Smooth muscle cell (in vitro differentiated cells): ENCODE results near the gene IAH1. TPM values are rescaled to one million over a fixed set of nuclear protein-coding genes. Genes with fewer than 3 reads are reported as not detected.

ENCODE experiments used
- DNase-seq: peaks from one replicate; lab custom pipeline; 2025; ENCODE audit not compliant: unreplicated experiment; lab: John Stamatoyannopoulos, UW
- H2AFZ ChIP-seq: fragments of 200-600 bp; sonication (generic); 2 replicates; pipeline ENCODE4 v1.6.0; 2016; ENCODE audit warnings: antibody characterized with exemption, low read depth, mild to moderate bottlenecking
- H3F3A ChIP-seq: fragments of 200-600 bp; sonication (generic); 2 replicates; pipeline ENCODE4 v1.6.0; 2017; ENCODE audit warnings: antibody characterized with exemption, low read depth
- H3K27ac ChIP-seq: fragments of 200-600 bp; sonication (generic); 2 replicates; pipeline ENCODE4 v1.5.1; 2016; ENCODE audit warnings: low read depth, mild to moderate bottlenecking
- H3K27me3 ChIP-seq: fragments of 200-600 bp; sonication (generic); 2 replicates; pipeline ENCODE4 v1.6.1; 2016; ENCODE audit warnings: low read depth, mild to moderate bottlenecking
- H3K36me3 ChIP-seq: fragments of 200-600 bp; sonication (generic); 2 replicates; pipeline ENCODE4 v1.5.1; 2016; ENCODE audit warnings: low read depth
- H3K4me1 ChIP-seq: fragments of 200-600 bp; sonication (generic); 2 replicates; pipeline ENCODE4 v1.5.1; 2016; ENCODE audit warnings: low read depth
- H3K4me2 ChIP-seq: fragments of 200-600 bp; sonication (generic); 2 replicates; pipeline ENCODE4 v1.6.0; 2016; ENCODE audit warnings: mild to moderate bottlenecking
- H3K4me3 ChIP-seq: fragments of 200-600 bp; sonication (generic); 2 replicates; pipeline ENCODE4 v1.5.1; 2016; ENCODE audit warnings: mild to moderate bottlenecking
- H3K79me2 ChIP-seq: fragments of 200-600 bp; sonication (generic); 2 replicates; pipeline ENCODE4 v1.6.0; 2016; ENCODE audit warnings: low read depth, mild to moderate bottlenecking
- H3K9ac ChIP-seq: fragments of 200-600 bp; sonication (generic); 2 replicates; pipeline ENCODE4 v1.6.0; 2016; ENCODE audit warnings: low read depth
- H3K9me3 ChIP-seq: fragments of 200-600 bp; sonication (generic); replicated peaks from 2 replicates; pipeline ENCODE4 v1.5.1; 2016; ENCODE audit warnings: low read depth
- H4K20me1 ChIP-seq: fragments of 200-600 bp; sonication (generic); 2 replicates; pipeline ENCODE4 v1.6.0; 2016; ENCODE audit warnings: low read depth
- CTCF ChIP-seq: fragments of 200-600 bp; sonication (generic); IDR thresholded peaks from 2 replicates; pipeline ENCODE4 v1.5.1; 2017; ENCODE audit warnings: borderline replicate concordance, mild to moderate bottlenecking, antibody characterized with exemption; ENCODE audit not compliant: insufficient read depth, poor library complexity, severe bottlenecking
- WGBS: methylation state at CpG from one replicate; pipeline ENCODE4 v1.1.7; 2016; ENCODE audit warnings: low lambda C conversion rate; 5-methylcytosine and 5-hydroxymethylcytosine counted together
- polyA plus RNA-seq: library from polyadenylated mRNA; unstranded; fragments of >200 nt; fragmentation: Nextera tagmentation; extraction: Ambion mirVana; gene quantifications from 2 replicates; pipeline ENCODE4 v1.2.1, GENCODE V29; 2016
- total RNA-seq: library from RNA; depleted of rRNA; stranded (reverse); fragments of >200 nt; gene quantifications from 2 replicates; pipeline ENCODE4 v1.2.3, GENCODE V29; 2014

Gene IAH1
- total and polyA plus RNA-seq, 2 experiments from 2014 or later: 40.8 to 73.7 TPM

GRCh38 chr2:9472511-9472910, 1.8 kb upstream of the IAH1 start:
- TF ChIP-seq CTCF: no peak
- no peak for DNase-seq
- H2AFZ ChIP-seq: no peak overlapping the region
- H3K4me3 ChIP-seq: no peak overlapping the region
- 94% methylated on average over 9 of the region's 9 CpGs for WGBS
- peaks cover 14% of the 10 kb centered on the region for H3F3A ChIP-seq
- H3K4me2 ChIP-seq: no peak overlapping the region
- no peaks in the 10 kb centered on the region for H3K27me3 ChIP-seq
- H3K79me2 ChIP-seq: peaks cover 13% of the 10 kb centered on the region
- H4K20me1 ChIP-seq: peaks cover 4% of the 10 kb centered on the region
- no peak overlapping the region for H3K9ac ChIP-seq
- no peak overlapping the region for H3K27ac ChIP-seq
- H3K4me1 ChIP-seq: no peaks in the 10 kb centered on the region
- no peaks in the 10 kb centered on the region for H3K9me3 ChIP-seq
- no peaks in the 10 kb centered on the region for H3K36me3 ChIP-seq

GRCh38 chr2:9473308-9473984, 905 bp upstream of the IAH1 start:
- Histone ChIP-seq H3K9me3 (no peaks in the 10 kb centered on the region), H3K36me3 (no peaks in the 10 kb centered on the region), H4K20me1 (peaks cover 13% of the 10 kb centered on the region), H2AFZ (no peak overlapping the region), H3F3A (peaks cover 14% of the 10 kb centered on the region), H3K9ac (no peak overlapping the region), H3K79me2 (peaks cover 14% of the 10 kb centered on the region), H3K4me2 (peak overlapping the region; percentile 96), H3K4me3 (peak overlapping the region; percentile 80), H3K4me1 (no peaks in the 10 kb centered on the region), H3K27me3 (no peaks in the 10 kb centered on the region), H3K27ac (no peak overlapping the region)
- TF ChIP-seq CTCF: no peak
- 30% methylated on average over 24 of the region's 24 CpGs for WGBS
- no peak for DNase-seq

GRCh38 chr2:9473985-9474360, 378 bp upstream of the IAH1 start:
- Histone ChIP-seq H3K36me3 (no peaks in the 10 kb centered on the region), H2AFZ (peak overlapping the region; percentile 28), H3F3A (peaks cover 14% of the 10 kb centered on the region), H3K27me3 (no peaks in the 10 kb centered on the region), H4K20me1 (peaks cover 17% of the 10 kb centered on the region), H3K27ac (no peak overlapping the region), H3K4me2 (peak overlapping the region; percentile 96), H3K9ac (no peak overlapping the region), H3K4me3 (peak overlapping the region; percentile 80), H3K9me3 (no peaks in the 10 kb centered on the region), H3K4me1 (no peaks in the 10 kb centered on the region), H3K79me2 (peaks cover 20% of the 10 kb centered on the region)
- TF ChIP-seq CTCF: no peak
- 9% methylated on average over 39 of the region's 39 CpGs for WGBS
- DNase-seq: no peak

- H3K4me2 ChIP-seq: no peak overlapping the region
- H2AFZ ChIP-seq: no peak overlapping the region
- peaks cover 3% of the 10 kb centered on the region for H3K36me3 ChIP-seq
- H3K4me1 ChIP-seq: no peaks in the 10 kb centered on the region
- H3K79me2 ChIP-seq: peaks cover 26% of the 10 kb centered on the region
- no peak overlapping the region for H3K9ac ChIP-seq
- peaks cover 9% of the 10 kb centered on the region for H3F3A ChIP-seq
- no peak for DNase-seq
- no peak for TF ChIP-seq CTCF
- H3K9me3 ChIP-seq: no peaks in the 10 kb centered on the region
- H3K4me3 ChIP-seq: no peak overlapping the region
- H4K20me1 ChIP-seq: peaks cover 51% of the 10 kb centered on the region
- 95% methylated on average over 7 of the region's 7 CpGs for WGBS
- no peaks in the 10 kb centered on the region for H3K27me3 ChIP-seq
- no peak overlapping the region for H3K27ac ChIP-seq
These were observed 3.6 kb downstream of the IAH1 start for GRCh38 chr2:9477914-9478313.
